ENCODE data around the gene HNRNPUL2.

GRCh38 chr11:62774407-62774806, 47.1 kb upstream of the HNRNPUL2 start:
- TF ChIP-seq OSR1 (CRISPR knock-in tag; IDR thresholded peaks at IDR 0.05) (no peak), PATZ1 (CRISPR knock-in tag; IDR thresholded peaks at IDR 0.05; ENCODE audit: borderline replicate concordance) (no peak), TCF4 (CRISPR knock-in tag; IDR thresholded peaks at IDR 0.05; ENCODE audit: borderline replicate concordance) (no peak), GLIS3 (CRISPR knock-in tag; IDR thresholded peaks at IDR 0.05) (no peak), CSDC2 (CRISPR knock-in tag; IDR thresholded peaks at IDR 0.05) (no peak), ZFP30 (CRISPR knock-in tag; IDR thresholded peaks at IDR 0.05) (no peak), TSHZ2 (CRISPR knock-in tag; IDR thresholded peaks at IDR 0.05) (no peak)
- TF ChIP-seq, protein P1, sequence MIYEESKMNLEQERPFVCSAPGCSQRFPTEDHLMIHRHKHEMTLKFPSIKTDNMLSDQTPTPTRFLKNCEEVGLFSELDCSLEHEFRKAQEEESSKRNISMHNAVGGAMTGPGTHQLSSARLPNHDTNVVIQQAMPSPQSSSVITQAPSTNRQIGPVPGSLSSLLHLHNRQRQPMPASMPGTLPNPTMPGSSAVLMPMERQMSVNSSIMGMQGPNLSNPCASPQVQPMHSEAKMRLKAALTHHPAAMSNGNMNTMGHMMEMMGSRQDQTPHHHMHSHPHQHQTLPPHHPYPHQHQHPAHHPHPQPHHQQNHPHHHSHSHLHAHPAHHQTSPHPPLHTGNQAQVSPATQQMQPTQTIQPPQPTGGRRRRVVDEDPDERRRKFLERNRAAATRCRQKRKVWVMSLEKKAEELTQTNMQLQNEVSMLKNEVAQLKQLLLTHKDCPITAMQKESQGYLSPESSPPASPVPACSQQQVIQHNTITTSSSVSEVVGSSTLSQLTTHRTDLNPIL (CRISPR knock-in tag; IDR thresholded peaks at IDR 0.05; ENCODE audit: low read depth): no peak

All from SK-N-SH treated with all-trans-retinoic acid at 6 μM for 48 hours (cell line).